Fibroblast of pulmonary artery (primary cell): ENCODE measurements around the gene CWC15.

Experiments used
- DNase-seq: peaks from one replicate; pipeline ENCODE4 v3.0.0-alpha.2; 2010; ENCODE audit warnings: low read depth
- H3K4me3 ChIP-seq: replicated peaks from 2 replicates; pipeline ENCODE4 v1.5.1; 2011; ENCODE audit warnings: low read depth, mild to moderate bottlenecking, control low read depth, low read length, moderate library complexity
- CTCF ChIP-seq: IDR thresholded peaks from 2 replicates; pipeline ENCODE4 v1.5.1; 2011; ENCODE audit warnings: mild to moderate bottlenecking, control low read depth, low read length, inconsistent platforms; ENCODE audit errors: missing control alignments

Gene CWC15

GRCh38 chr11:94972700-94973098, 657 bp downstream of the CWC15 start:
- peak overlapping the region; percentile 91 for H3K4me3 ChIP-seq
- TF ChIP-seq CTCF: no peak
- DNase-seq: no peak

GRCh38 chr11:94968334-94968958, 4.9 kb downstream of the CWC15 start:
- no peak overlapping the region for H3K4me3 ChIP-seq
- peak; percentile 68 for TF ChIP-seq CTCF
- peak; percentile 67 for DNase-seq

GRCh38 chr11:94964934-94965333, 8.4 kb downstream of the CWC15 start:
- TF ChIP-seq CTCF: no peak
- H3K4me3 ChIP-seq: no peak overlapping the region
- no peak for DNase-seq

- H3K4me3 ChIP-seq: no peak overlapping the region
- no peak for TF ChIP-seq CTCF
These were observed 12.1 kb downstream of the CWC15 start for GRCh38 chr11:94961255-94961654.

GRCh38 chr11:94960488-94960887, 12.9 kb downstream of the CWC15 start:
- no peak overlapping the region for H3K4me3 ChIP-seq
- no peak for TF ChIP-seq CTCF
- DNase-seq: no peak

More at GRCh38 chr11:94961255-94961654, 12.1 kb downstream of the CWC15 start:
- DNase-seq: no peak

GRCh38 chr11:94959179-94959578, 14.2 kb downstream of the CWC15 start:
- H3K4me3 ChIP-seq: no peak overlapping the region
- no peak for TF ChIP-seq CTCF
- no peak for DNase-seq

- DNase-seq: peak; percentile 27
- no peak overlapping the region for H3K4me3 ChIP-seq
- no peak for TF ChIP-seq CTCF
These were observed 15.1 kb downstream of the CWC15 start for GRCh38 chr11:94958121-94958696.
